ENCODE data around the gene LRRC73. TPM values are rescaled to one million over a fixed set of nuclear protein-coding genes. Genes with fewer than 3 reads are reported as not detected.

Gene LRRC73
- total and polyA plus RNA-seq, 9 of the 15 experiments (the other 6 are each of a cell fraction or from before 2014, with no cell fraction given), result 0.07 to 0.55 (median 0.16) TPM; not detected in 3

- TF ChIP-seq REST (IDR thresholded peaks at IDR 0.05; ENCODE audit: borderline replicate concordance) (no peak), REST (CRISPR knock-in tag; IDR thresholded peaks at IDR 0.05; ENCODE audit: low read depth) (peak; percentile 56; the same call in 1 of the 2 replicates), ADNP (tag; IDR thresholded peaks at IDR 0.05) (no peak), ZNF778 (CRISPR knock-in tag; IDR thresholded peaks at IDR 0.05) (no peak), FOXP1 (CRISPR knock-in tag; IDR thresholded peaks at IDR 0.05) (no peak; the same call in 1 of the 2 replicates), RFX5 (IDR thresholded peaks at IDR 0.05; ENCODE audit: low read depth, low read length) (no peak), PHF8 (IDR thresholded peaks at IDR 0.05; ENCODE audit: borderline replicate concordance, low read length) (peak; percentile 96), ATF2 (CRISPR knock-in tag; IDR thresholded peaks at IDR 0.05) (no peak), E2F5 (CRISPR knock-in tag; IDR thresholded peaks at IDR 0.05) (0 out of 2 replicates have a peak, but pooled peaks have one; percentile 61), SMAD1 (IDR thresholded peaks at IDR 0.05; ENCODE audit: low read depth, low read length, partially characterized antibody) (peak; percentile 64), SP1 (CRISPR knock-in tag; IDR thresholded peaks at IDR 0.05) (peak; percentile 75), SETDB1 (IDR thresholded peaks at IDR 0.05; ENCODE audit: low read length) (peak; percentile 13), USF2 (CRISPR knock-in tag; IDR thresholded peaks at IDR 0.05) (no peak), ZNF780A (CRISPR knock-in tag; IDR thresholded peaks at IDR 0.05) (no peak), RBM39 (optimal IDR thresholded peaks at IDR 0.05; ENCODE audit: low read depth, low read length) (peak; percentile 71), MCM5 (IDR thresholded peaks at IDR 0.05; ENCODE audit: low read depth) (no peak), MBD2 (IDR thresholded peaks at IDR 0.05; ENCODE audit: borderline replicate concordance, low read depth) (peak; percentile 53; the same call in 1 of the 2 replicates), MCM3 (IDR thresholded peaks at IDR 0.05) (no peak)
Observed at GRCh38 chr6:43516697-43517504, 6.8 kb upstream of the LRRC73 start, which contains the start of the genes POLR1C and YIPF3 (continued).

Data from K562 (cell line).